T-helper 2 cell treated with Interferon-gamma antibody and Interleukin-4, amounts not matched to agents 100 ng/mL and 5 ng/mL, for 36 hours (primary cell): Measurements from ENCODE around the gene COL13A1. TPM values are rescaled to one million over a fixed set of nuclear protein-coding genes. Genes with fewer than 3 reads are reported as not detected.

Experiments
- intact Hi-C: fragments of 100-400 bp; cut with micrococcal nuclease; formaldehyde crosslinking; loops from one replicate; pipeline ENCODE4 v1.15.1; 2023
- total RNA-seq: library from RNA; stranded (reverse); gene quantifications from 2 replicates; pipeline ENCODE4 v1.2.3, GENCODE V29; 2022

Gene COL13A1
- not detected in 2 replicates for total RNA-seq

GRCh38 chr10:69801434-69802315 lies at the start of gene COL13A1:
COL13A1 (plus strand) TSS chr10:69801906; CDS start chr10:69802424, 518 bp downstream.
- intact Hi-C loops = no loop called here

GRCh38 chr10:69752479-69752878 lies 49.2 kb upstream of the COL13A1 start:
- intact Hi-C loops = no loop called here

- intact Hi-C loops = no loop called here
Observed at GRCh38 chr10:69756279-69756678, 45.4 kb upstream of the COL13A1 start.

DNA sequence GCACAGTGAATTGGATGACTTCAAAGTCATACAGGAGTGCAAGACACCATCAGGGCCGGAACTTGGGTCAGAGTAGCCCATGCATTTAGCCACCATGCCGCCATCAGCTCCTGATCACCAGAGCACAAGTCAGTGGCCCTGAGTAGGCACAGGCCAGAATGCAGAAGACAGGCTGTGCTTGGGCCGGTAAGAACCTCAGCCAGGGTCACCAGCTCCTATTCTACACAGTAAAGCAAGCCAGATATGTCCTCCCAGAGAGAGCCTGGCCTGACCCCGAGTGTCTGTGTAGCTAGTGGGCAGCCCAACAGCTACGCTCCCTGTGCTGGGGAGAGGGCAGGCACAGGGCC lies 44.5 kb upstream of the COL13A1 start:
- intact Hi-C loops = no loop called here

DNA sequence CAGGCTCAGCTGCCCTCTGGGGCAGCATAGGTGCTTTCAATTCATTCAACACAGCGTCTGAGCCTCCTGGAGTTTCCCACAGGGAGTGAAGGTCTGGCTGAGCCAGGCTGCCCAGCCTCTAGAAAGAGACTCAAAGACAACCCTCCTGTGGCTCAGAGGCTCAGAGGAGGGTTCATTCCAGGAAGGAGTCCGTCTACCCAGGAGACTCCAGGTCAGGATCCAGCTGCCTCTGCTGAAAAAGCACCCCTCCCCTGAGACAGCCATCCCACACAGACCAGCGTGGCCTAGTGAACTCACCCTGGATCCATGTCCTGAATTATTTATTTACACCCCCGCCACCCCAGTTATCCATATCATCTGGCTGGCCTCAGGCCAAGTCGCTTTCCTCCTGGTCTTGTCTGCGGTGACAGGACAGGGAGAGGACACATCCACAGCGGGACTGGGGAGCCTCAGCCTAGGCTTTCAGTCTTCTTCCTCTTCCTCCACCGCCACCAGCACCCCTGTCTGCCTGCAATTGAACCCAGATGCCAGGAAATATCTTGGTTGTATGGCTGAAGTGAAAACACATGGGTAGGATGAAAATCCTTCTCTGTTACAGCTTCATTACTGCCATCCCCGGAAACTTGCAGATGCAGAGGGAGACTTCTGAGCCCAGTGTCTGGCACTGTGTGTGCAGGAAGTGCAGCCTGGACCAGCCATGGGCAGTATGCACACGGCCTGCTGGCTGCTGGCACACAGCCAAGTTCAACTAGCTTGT lies 44.0 kb upstream of the COL13A1 start:
- intact Hi-C loops = no loop called here

GRCh38 chr10:69758310-69758728 lies 43.4 kb upstream of the COL13A1 start:
- intact Hi-C loops = no loop called here

DNA sequence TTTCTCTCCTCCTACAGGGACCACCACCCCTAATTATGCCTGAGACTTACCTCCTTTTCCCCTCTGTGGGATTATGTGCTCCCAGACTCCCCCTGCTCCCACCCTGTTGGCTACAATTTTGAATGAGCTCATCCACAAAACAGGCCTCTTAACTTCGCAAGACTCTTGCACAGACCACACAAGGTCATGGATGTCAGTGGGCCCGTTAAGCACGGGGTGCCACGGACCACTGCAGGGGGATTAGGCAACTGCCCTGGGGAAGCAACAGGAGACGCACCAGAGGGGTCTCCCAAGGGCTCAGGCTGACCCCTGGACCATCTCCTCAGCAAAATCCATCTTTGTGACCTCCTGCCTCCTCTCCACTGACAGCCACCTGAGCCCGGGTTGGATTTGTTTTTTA lies 42.1 kb upstream of the COL13A1 start:
- intact Hi-C loops = no loop called here

DNA sequence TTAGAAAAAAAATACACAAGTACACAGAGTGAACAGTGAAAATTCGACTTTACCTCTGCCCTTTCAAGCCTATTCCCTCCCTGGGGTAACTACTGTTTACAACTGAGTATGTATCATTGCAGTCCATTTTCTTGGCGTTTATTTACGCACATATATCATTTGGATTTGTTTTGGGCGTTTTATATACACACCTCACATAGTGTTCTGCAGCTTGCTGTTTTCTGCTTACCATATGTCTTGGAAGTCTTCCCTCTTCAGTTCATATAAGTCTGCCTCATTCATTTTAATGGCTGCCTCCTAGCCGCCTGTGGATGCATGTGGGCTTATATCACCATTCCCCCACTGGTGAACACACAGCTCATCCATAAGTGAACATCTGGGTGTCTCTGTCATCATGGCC lies 41.6 kb upstream of the COL13A1 start:
- intact Hi-C loops = no loop called here

GRCh38 chr10:69761320-69761719 lies 40.4 kb upstream of the COL13A1 start:
- intact Hi-C loops = no loop called here

GRCh38 chr10:69766161-69766910 lies 35.4 kb upstream of the COL13A1 start:
- intact Hi-C loops = no loop called here

GRCh38 chr10:69767793-69768192 lies 33.9 kb upstream of the COL13A1 start:
- intact Hi-C loops = no loop called here

GRCh38 chr10:69768386-69768785 lies 33.3 kb upstream of the COL13A1 start:
- intact Hi-C loops = no loop called here

- intact Hi-C loops = no loop called here
Observed at GRCh38 chr10:69769395-69769992, 32.2 kb upstream of the COL13A1 start.

DNA sequence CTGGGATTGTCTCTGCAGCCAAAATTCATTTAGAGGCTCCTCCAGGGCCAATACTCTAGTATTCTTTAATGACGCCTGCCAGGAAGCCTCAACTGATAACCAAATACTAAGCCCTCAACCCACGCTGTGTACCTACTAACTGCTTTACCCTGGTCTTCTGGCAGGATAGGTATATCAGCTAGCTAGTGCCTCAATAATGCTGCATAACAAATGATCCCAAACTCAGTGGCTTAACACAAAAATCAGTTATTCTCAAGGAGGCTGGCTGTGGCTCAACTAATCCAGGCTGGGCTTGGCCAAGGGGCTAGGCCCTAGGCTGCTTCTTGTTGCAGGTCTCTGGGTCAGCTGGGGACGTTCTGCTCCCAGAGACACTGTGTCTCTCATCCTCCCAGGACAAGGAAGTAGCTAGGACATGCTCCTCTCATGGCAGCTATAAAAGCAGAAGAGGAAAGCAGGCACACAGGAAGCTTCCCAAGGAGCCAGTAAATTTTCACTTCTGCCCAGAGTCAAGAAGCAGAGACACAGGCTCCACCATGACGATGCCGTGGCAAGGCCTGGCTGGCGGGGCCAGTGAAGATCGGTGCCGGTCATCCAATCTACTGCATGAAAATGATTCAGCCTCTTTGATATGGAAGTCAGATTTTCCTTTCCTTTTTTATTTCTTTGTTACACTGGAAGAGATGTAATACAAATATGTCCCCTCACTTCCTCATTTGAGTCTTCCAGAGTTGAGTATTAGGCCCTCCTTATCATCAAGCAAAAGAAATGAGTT lies 28.6 kb upstream of the COL13A1 start:
- intact Hi-C loops = no loop called here

DNA sequence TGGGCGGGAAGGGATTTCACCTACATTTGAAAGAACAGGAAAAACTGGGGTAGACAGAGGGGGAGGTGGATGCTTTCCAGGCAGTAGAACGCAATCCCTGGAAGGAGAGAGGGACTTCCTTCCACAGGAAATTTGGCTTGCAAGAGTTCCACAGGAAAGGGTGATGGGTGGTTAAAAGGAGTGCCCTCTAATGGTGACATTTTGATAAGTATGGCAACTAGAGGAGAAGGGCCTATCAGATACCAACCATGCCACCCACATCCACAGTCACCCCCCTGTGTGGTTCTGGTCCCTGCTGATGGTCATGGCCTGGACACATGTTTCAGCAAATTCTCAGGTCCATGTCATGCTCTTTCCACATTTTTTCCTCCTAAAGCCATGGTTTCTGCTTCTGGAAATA lies 27.1 kb upstream of the COL13A1 start:
- intact Hi-C loops = no loop called here

GRCh38 chr10:69780077-69780476 lies 21.6 kb upstream of the COL13A1 start:
- intact Hi-C loops = loop anchor here (10.0 kb wide), 1 partner anchor 265 kb away; no protein-coding TSS in a partner anchor

DNA sequence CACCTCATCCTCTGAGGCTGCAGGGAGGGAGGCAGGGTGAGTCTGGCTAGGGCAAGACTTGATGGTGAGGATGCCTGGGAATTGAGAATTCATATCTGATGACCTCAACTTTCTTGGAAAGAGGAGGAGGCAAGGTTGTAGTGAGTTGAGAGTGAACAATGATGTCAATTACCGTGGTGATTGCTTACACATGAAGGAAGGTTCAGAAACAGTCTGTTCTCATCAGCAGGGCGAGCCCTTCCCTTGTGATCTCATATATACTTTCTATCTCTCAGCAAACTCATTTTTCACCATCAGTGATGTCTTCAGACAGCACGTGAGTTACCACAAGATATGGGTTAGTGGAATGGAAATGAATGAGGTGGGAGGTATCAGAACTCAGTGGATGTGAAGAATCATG lies 20.1 kb upstream of the COL13A1 start:
- intact Hi-C loops = loop anchor here (10.0 kb wide), 1 partner anchor 267 kb away; no protein-coding TSS in a partner anchor

- intact Hi-C loops = loop anchor here (10.0 kb wide), 1 partner anchor 269 kb away; no protein-coding TSS in a partner anchor
Observed at GRCh38 chr10:69783515-69783914, 18.2 kb upstream of the COL13A1 start.

GRCh38 chr10:69786791-69787190 lies 14.9 kb upstream of the COL13A1 start:
- intact Hi-C loops = loop anchor here (1.0 to 10.0 kb wide), 2 partner anchors 128 to 272 kb away; no protein-coding TSS in a partner anchor

- intact Hi-C loops = loop anchor here (1.0 to 10.0 kb wide), 2 partner anchors 127 to 273 kb away; no protein-coding TSS in a partner anchor
Observed at GRCh38 chr10:69787681-69788080, 14.0 kb upstream of the COL13A1 start.
